H1 (cell line): ENCODE results near the gene VOPP1. TPM values are rescaled to one million over a fixed set of nuclear protein-coding genes. Genes with fewer than 3 reads are reported as not detected.

Experiments used
- ASH2L ChIP-seq: fragments of 200-600, 300-600 bp; sonication (generic); IDR thresholded peaks from one replicate; pipeline ENCODE4 v1.7.1; 2017; ENCODE audit warnings: low read length
- ATF3 ChIP-seq: IDR thresholded peaks from 2 replicates; pipeline ENCODE4 v1.6.1; 2011; ENCODE audit warnings: low read depth, mild to moderate bottlenecking, low read length; ENCODE audit not compliant: insufficient read depth
- CBX8 ChIP-seq: fragments of 300-800, 300-1000 bp; sonication (generic); IDR thresholded peaks from 2 replicates; pipeline ENCODE4 v1.7.1; 2016; ENCODE audit warnings: low read depth, low read length, borderline replicate concordance
- CHD1 ChIP-seq: IDR thresholded peaks from 2 replicates; pipeline ENCODE4 v1.6.1; 2012; ENCODE audit warnings: low read depth, low read length, improper control_type of control experiment
- CHD7 ChIP-seq: fragments of 300-600 bp; sonication (generic); IDR thresholded peaks from 2 replicates; pipeline ENCODE4 v1.7.1; 2012; ENCODE audit warnings: low read length, moderate library complexity, mild to moderate bottlenecking, inconsistent platforms; ENCODE audit not compliant: insufficient replicate concordance
- EP300 ChIP-seq, 2 experiments: IDR thresholded peaks; 1 replicate in 1 of 2; 2 replicates in 1 of 2; pipeline ENCODE4 v1.6.1; 2011 to 2012; ENCODE audit warnings: low read depth in 2 of 2, low read length in 2 of 2, mild to moderate bottlenecking in 2 of 2, borderline replicate concordance in 1 of 2, inconsistent platforms in 1 of 2, moderate library complexity in 1 of 2
- KDM1A ChIP-seq: fragments of 200-600, 300-600 bp; sonication (generic); IDR thresholded peaks from 2 replicates; pipeline ENCODE4 v1.7.1; 2016; ENCODE audit warnings: mild to moderate bottlenecking, low read length, borderline replicate concordance
- RXRA ChIP-seq: IDR thresholded peaks from 2 replicates; pipeline ENCODE4 v1.6.1; 2011; ENCODE audit warnings: low read depth, mild to moderate bottlenecking, low read length, moderate library complexity; ENCODE audit not compliant: insufficient read depth
- TEAD4 ChIP-seq: IDR thresholded peaks from 2 replicates; pipeline ENCODE4 v1.6.1; 2012; ENCODE audit warnings: low read depth, low read length, inconsistent platforms, mixed read lengths
- polyA plus RNA-seq, 7 experiments: library from polyadenylated mRNA; depleted of rRNA in 3 of 7; stranded (reverse) in 5 of 7; unstranded in 2 of 7; fragments of >200 nt in 5 of 7; fragments of 200-250 nt in 2 of 7; gene quantifications; 1 replicate in 5 of 7; 2 replicates in 1 of 7; 4 replicates in 1 of 7; pipeline versions ENCODE4 v1.2.1 to v1.2.3, GENCODE V29; 2011 to 2013; ENCODE audit warnings: missing spikeins in 2 of 7, mixed read lengths in 2 of 7
- total RNA-seq: library from RNA; stranded (reverse); fragmentation: NEBNext Ultra II Directional; extraction: Animal tissue kit (Norgen Biotek cat#: 25700); gene quantifications from 2 replicates; pipeline ENCODE4 v1.2.1, GENCODE V29; 2021

Gene VOPP1
- total and polyA plus RNA-seq, 2 of the 8 experiments (the other 6 are each of a cell fraction or from before 2014, with no cell fraction given) = 44.7 to 83.0 TPM

GRCh38 chr7:55499591-55499990, 72.7 kb downstream of the VOPP1 start (continued):
- no peak for TF ChIP-seq ASH2L
- no peak for TF ChIP-seq RXRA
- no peak for TF ChIP-seq TEAD4
- TF ChIP-seq ATF3 = no peak
- TF ChIP-seq CHD7 = no peak
- TF ChIP-seq CHD1 = no peak
- no peak for TF ChIP-seq CBX8
- TF ChIP-seq EP300 (IDR thresholded peaks at IDR 0.05; ENCODE audit: borderline replicate concordance in 1 of 2, low read depth in 2 of 2, low read length in 2 of 2) = no peak
- no peak for TF ChIP-seq KDM1A
